Tibial artery (tissue), 4 donors: Measurements from ENCODE around the gene PTPN9.
"Not testable (repeated sequence)": the region's sequence is repeated elsewhere in the genome, so short reads cannot be mapped to it uniquely, and the experiment has no call there.

ENCODE experiments used
- DNase-seq, 2 donors: peaks; one replicate each; pipeline ENCODE4 v3.0.0-alpha.2; 2019
- H3K27ac ChIP-seq, 2 donors: fragments of 200-600 bp; sonication (generic) in 1 of 2; 1 replicate in 1 of 2; 2 replicates in 1 of 2; pipeline ENCODE4 v1.5.1; 2018 to 2019; ENCODE audit warnings: mild to moderate bottlenecking in 1 of 2
- H3K27me3 ChIP-seq, 2 donors: fragments of 200-600 bp; sonication (generic) in 1 of 2; one replicate each; pipeline versions ENCODE4 v1.5.1 to v1.6.0; 2016 to 2019
- H3K36me3 ChIP-seq, 3 donors: fragments of 200-600 bp; sonication (generic) in 2 of 3; one replicate each; pipeline ENCODE4 v1.5.1; 2016 to 2019; ENCODE audit warnings: mild to moderate bottlenecking in 2 of 3
- H3K4me1 ChIP-seq, 4 donors: fragments of 200-600 bp; sonication (generic) in 2 of 4; 1 replicate in 3 of 4; 2 replicates in 1 of 4; pipeline ENCODE4 v1.5.1; 2016 to 2019
- H3K4me3 ChIP-seq, 2 donors: fragments of 200-600 bp; sonication (generic) in 1 of 2; 1 replicate in 1 of 2; 2 replicates in 1 of 2; pipeline ENCODE4 v1.5.1; 2018 to 2019; ENCODE audit warnings: mild to moderate bottlenecking in 2 of 2
- H3K9me3 ChIP-seq, 3 donors: fragments of 200-600 bp; sonication (generic) in 1 of 3; one replicate each; pipeline ENCODE4 v1.5.1; 2016 to 2019
- CTCF ChIP-seq, 2 experiments: fragments of 200-600 bp in 1 of 2; fragments of 450-650 bp in 1 of 2; IDR thresholded peaks; one replicate each; pipeline ENCODE4 v1.5.1; 2017 to 2019; ENCODE audit warnings: antibody characterized with exemption in 2 of 2, mild to moderate bottlenecking in 1 of 2, moderate library complexity in 1 of 2
- intact Hi-C: fragments of 100-400 bp; cut with DNase I; formaldehyde crosslinking; loops from one replicate; pipeline ENCODE4 v1.15.0; 2023; ENCODE audit warnings: low total_unique reads

PTPN9 gene

GRCh38 chr15:75565062-75565970, 13.8 kb downstream of the PTPN9 start:
- intact Hi-C loops, result no loop called here
- no peaks in the 10 kb centered on the region for H3K36me3 ChIP-seq
- H3K9me3 ChIP-seq, result no peaks in the 10 kb centered on the region
- no peak for TF ChIP-seq CTCF (IDR thresholded peaks at IDR 0.05)
- no peak overlapping the region for H3K4me3 ChIP-seq
- H3K27me3 ChIP-seq, result no peaks in the 10 kb centered on the region
- DNase-seq, result no peak
- no peak overlapping the region for H3K27ac ChIP-seq
- H3K4me1 ChIP-seq, result peaks cover 0 to 7% (median 6%) of the 10 kb centered on the region in 4 donors

- H3K36me3 ChIP-seq, result no peaks in the 10 kb centered on the region
- H3K27me3 ChIP-seq, result no peaks in the 10 kb centered on the region
- TF ChIP-seq CTCF (IDR thresholded peaks at IDR 0.05), result no peak
- H3K4me3 ChIP-seq, result no peak overlapping the region
- DNase-seq, result no peak
- no peaks in the 10 kb centered on the region for H3K4me1 ChIP-seq
- H3K9me3 ChIP-seq, result no peaks in the 10 kb centered on the region
- H3K27ac ChIP-seq, result no peak overlapping the region
- intact Hi-C loops, result no loop called here
These were observed 17.2 kb downstream of the PTPN9 start for GRCh38 chr15:75561888-75562287.

- intact Hi-C loops, H3K27me3 ChIP-seq, H3K9me3 ChIP-seq, H3K27ac ChIP-seq, H3K4me3 ChIP-seq, H3K4me1 ChIP-seq, DNase-seq, H3K36me3 ChIP-seq: not testable (repeated sequence)
These were observed 19.8 kb downstream of the PTPN9 start for GRCh38 chr15:75559360-75559759.

- H3K36me3 ChIP-seq, intact Hi-C loops, H3K27ac ChIP-seq, H3K9me3 ChIP-seq, DNase-seq, H3K4me3 ChIP-seq, H3K27me3 ChIP-seq, H3K4me1 ChIP-seq: not testable (repeated sequence)
These were observed 20.2 kb downstream of the PTPN9 start for GRCh38 chr15:75558955-75559354.

GRCh38 chr15:75554717-75555116, 24.4 kb downstream of the PTPN9 start:
- H3K36me3 ChIP-seq, result no peaks in the 10 kb centered on the region
- no peaks in the 10 kb centered on the region for H3K27me3 ChIP-seq
- no peak overlapping the region for H3K4me3 ChIP-seq
- no peak overlapping the region for H3K27ac ChIP-seq
- peaks cover 0 to 5% (median 0%) of the 10 kb centered on the region in 4 donors for H3K4me1 ChIP-seq
- TF ChIP-seq CTCF (IDR thresholded peaks at IDR 0.05), result no peak
- H3K9me3 ChIP-seq, result no peaks in the 10 kb centered on the region
- no peak for DNase-seq
- intact Hi-C loops, result no loop called here

- no peak for TF ChIP-seq CTCF (IDR thresholded peaks at IDR 0.05)
- intact Hi-C loops, result no loop called here
- Histone ChIP-seq H3K4me1 (peaks cover 0 to 5% (median 0%) of the 10 kb centered on the region in 4 donors), H3K9me3 (no peaks in the 10 kb centered on the region), H3K27ac (no peak overlapping the region), H3K36me3 (no peaks in the 10 kb centered on the region), H3K4me3 (no peak overlapping the region), H3K27me3 (no peaks in the 10 kb centered on the region)
- DNase-seq, result no peak
These were observed 25.5 kb downstream of the PTPN9 start for GRCh38 chr15:75553659-75554058.
